Left cardiac atrium (tissue), 4 donors: ENCODE measurements around the gene CTNNA3. TPM values are rescaled to one million over a fixed set of nuclear protein-coding genes. Genes with fewer than 3 reads are reported as not detected.

Experiments
- ATAC-seq, 2 donors: fragments of 200-7000 bp; cut with Tn5 transposase; one replicate each; pipeline ENCODE4 v1.9.1; 2020; ENCODE audit warnings: mild to moderate bottlenecking in 2 of 2, moderate library complexity in 2 of 2
- DNase-seq: peaks from one replicate; pipeline ENCODE4 v3.0.0-alpha.2; 2020
- intact Hi-C, 2 donors: fragments of 100-400 bp; cut with DNase I; formaldehyde crosslinking; loops; one replicate each; pipeline versions ENCODE4 v1.14.1 to v1.15.1; 2022 to 2023
- total RNA-seq, 2 donors: library from RNA; stranded (reverse); fragmentation: NEBNext Ultra II Directional; extraction: Animal tissue kit (Norgen Biotek cat#: 25700); gene quantifications; one replicate each; pipeline ENCODE4 v1.2.1, GENCODE V29; 2021
- donor health status: DM: no; HTN: yes; CAD: no.
- donor health status: DM: no; HTN: yes; CAD: no; lungs with severe emphysema.
- donor health status: DM: yes; HTN: yes; CAD: no.
- donor health status: Dilated cardiomyopathy.

CTNNA3 gene
- total RNA-seq, 2 donors from 2014 or later = 42.3 to 48.7 TPM

- DNase-seq = no peak
- intact Hi-C loops = no loop called here
- no peak for ATAC-seq
These were observed 595.0 kb downstream of the CTNNA3 start for GRCh38 chr10:67100951-67101350.

- no peak for DNase-seq
- intact Hi-C loops = no loop called here
- no peak for ATAC-seq
These were observed 597.5 kb downstream of the CTNNA3 start for GRCh38 chr10:67098461-67098860.

- intact Hi-C loops = no loop called here
- DNase-seq (no peak), ATAC-seq (no peak)
These were observed 600.5 kb downstream of the CTNNA3 start for GRCh38 chr10:67095531-67095930.

GRCh38 chr10:67088036-67088435, 608.0 kb downstream of the CTNNA3 start:
- ATAC-seq (peak in 1 of 2 donors; percentile 31), DNase-seq (no peak)
- intact Hi-C loops = no loop called here

- ATAC-seq = no peak
- intact Hi-C loops = no loop called here
These were observed 608.9 kb downstream of the CTNNA3 start for GRCh38 chr10:67087135-67087425.

GRCh38 chr10:67086327-67087134, 609.5 kb downstream of the CTNNA3 start:
- no peak for ATAC-seq
- intact Hi-C loops = no loop called here
- DNase-seq = no peak

More at GRCh38 chr10:67087135-67087425, 608.9 kb downstream of the CTNNA3 start:
- no peak for DNase-seq

- intact Hi-C loops = no loop called here
- peak; percentile 27 for DNase-seq
- ATAC-seq = no peak
These were observed 616.9 kb downstream of the CTNNA3 start for GRCh38 chr10:67079126-67079525.

GRCh38 chr10:67077376-67077775, 618.6 kb downstream of the CTNNA3 start:
- no peak for DNase-seq
- intact Hi-C loops = no loop called here
- peak in 1 of 2 donors; percentile 60 for ATAC-seq

GRCh38 chr10:67076144-67076543, 619.9 kb downstream of the CTNNA3 start:
- ATAC-seq (peak; percentile 58 to 77), DNase-seq (no peak)
- intact Hi-C loops = no loop called here

GRCh38 chr10:67075491-67075971, 620.5 kb downstream of the CTNNA3 start:
- intact Hi-C loops = no loop called here
- ATAC-seq (peak; percentile 51 to 69), DNase-seq (no peak)

GRCh38 chr10:67072654-67073053, 623.3 kb downstream of the CTNNA3 start:
- ATAC-seq (no peak), DNase-seq (no peak)
- intact Hi-C loops = no loop called here

GRCh38 chr10:67050415-67050814, 645.6 kb downstream of the CTNNA3 start:
- intact Hi-C loops = no loop called here
- DNase-seq = no peak

GRCh38 chr10:67049988-67050387, 646.0 kb downstream of the CTNNA3 start:
- intact Hi-C loops = no loop called here
- DNase-seq = no peak
- no peak for ATAC-seq

More at GRCh38 chr10:67050415-67050814, 645.6 kb downstream of the CTNNA3 start:
- no peak for ATAC-seq

GRCh38 chr10:67046507-67046906, 649.5 kb downstream of the CTNNA3 start:
- no peak for DNase-seq
- ATAC-seq = no peak
- intact Hi-C loops = no loop called here

- DNase-seq = no peak
- intact Hi-C loops = no loop called here
- ATAC-seq = no peak
These were observed 650.6 kb downstream of the CTNNA3 start for GRCh38 chr10:67045404-67045803.

GRCh38 chr10:67043041-67043440, 653.0 kb downstream of the CTNNA3 start:
- no peak for ATAC-seq

GRCh38 chr10:67036808-67037207, 659.2 kb downstream of the CTNNA3 start:
- DNase-seq (no peak), ATAC-seq (no peak)
- intact Hi-C loops = no loop called here

More at GRCh38 chr10:67043041-67043440, 653.0 kb downstream of the CTNNA3 start:
- DNase-seq = no peak
- intact Hi-C loops = no loop called here

- intact Hi-C loops = no loop called here
- no peak for ATAC-seq
- no peak for DNase-seq
These were observed 662.1 kb downstream of the CTNNA3 start for GRCh38 chr10:67033878-67034277.

GRCh38 chr10:67022099-67022498, 673.9 kb downstream of the CTNNA3 start:
- intact Hi-C loops = no loop called here
- ATAC-seq = no peak
- DNase-seq = no peak

GRCh38 chr10:67017218-67017617, 678.8 kb downstream of the CTNNA3 start:
- ATAC-seq (no peak), DNase-seq (no peak)
- intact Hi-C loops = no loop called here

- ATAC-seq = no peak
- no peak for DNase-seq
- intact Hi-C loops = no loop called here
These were observed 680.8 kb downstream of the CTNNA3 start for GRCh38 chr10:67015225-67015624.
